Measurements from ENCODE around the gene CEBPZOS. TPM values are rescaled to one million over a fixed set of nuclear protein-coding genes. Genes with fewer than 3 reads are reported as not detected.

CEBPZOS gene
- total and polyA plus RNA-seq, 2 of the 8 experiments (the other 6 are each of a cell fraction or from before 2014, with no cell fraction given) = 27.3 to 43.5 TPM

- TF ChIP-seq TAF7 (optimal IDR thresholded peaks at IDR 0.05; ENCODE audit: borderline replicate concordance, low read depth, low read length) (no peak), CTBP2 (IDR thresholded peaks at IDR 0.05; ENCODE audit: borderline replicate concordance, insufficient read depth, insufficient read length, low read length) (no peak), TEAD4 (IDR thresholded peaks at IDR 0.05; ENCODE audit: low read depth, low read length) (no peak), HDAC2 (IDR thresholded peaks at IDR 0.05; ENCODE audit: borderline replicate concordance in 1 of 2, low read depth in 2 of 2, low read length in 2 of 2) (no peak), RXRA (IDR thresholded peaks at IDR 0.05; ENCODE audit: insufficient read depth, low read depth, low read length) (no peak), GABPA (IDR thresholded peaks at IDR 0.05; ENCODE audit: borderline replicate concordance, insufficient read depth, low read length) (no peak), EGR1 (IDR thresholded peaks at IDR 0.05; ENCODE audit: borderline replicate concordance, low read depth, low read length) (no peak), NRF1 (IDR thresholded peaks at IDR 0.05; ENCODE audit: low read depth, low read length) (no peak), E2F6 (IDR thresholded peaks at IDR 0.05) (no peak), MAX (IDR thresholded peaks at IDR 0.05) (no peak)
Observed at GRCh38 chr2:37164757-37165156, 31.5 kb upstream of the CEBPZOS start (continued).

All from H1 (cell line).